Naive thymus-derived CD8-positive, alpha-beta T cell (primary cell): ENCODE data around the gene ALKBH8. TPM values are rescaled to one million over a fixed set of nuclear protein-coding genes. Genes with fewer than 3 reads are reported as not detected.
"Not testable (repeated sequence)": the region's sequence is repeated elsewhere in the genome, so short reads cannot be mapped to it uniquely, and the experiment has no call there.

Source experiments
- ATAC-seq, 2 donors: fragments of 150-1000 bp; cut with Tn5 transposase in 1 of 2; sonication (Bioruptor Pico), chemical (Tn5 transposase) in 1 of 2; 1 replicate in 1 of 2; 2 replicates in 1 of 2; pipeline ENCODE4 v1.10.0; 2021; ENCODE audit warnings: mild to moderate bottlenecking in 2 of 2, moderate library complexity in 2 of 2
- POLR2A ChIA-PET: fragments of 350-600 bp; sonication (Branson Sonifier 250); formaldehyde crosslinking; loops from one replicate; lab custom pipeline; 2021; ENCODE audit warnings: antibody characterized with exemption; lab: Charles Lee
- DNase-seq, 10 donors: peaks; one replicate each; pipeline versions ENCODE4 v3.0.0 to v3.0.0-alpha.2; 2020 to 2022
- H3K27ac Mint-ChIP-seq, 10 donors: one replicate each; pipeline ENCODE4 v1.8.0; 2020 to 2022; ENCODE audit warnings: mild to moderate bottlenecking in 10 of 10, mixed read lengths in 10 of 10, moderate library complexity in 4 of 10, inconsistent platforms in 1 of 10
- H3K27me3 Mint-ChIP-seq, 5 donors: one replicate each; pipeline ENCODE4 v1.8.0; 2021 to 2022; ENCODE audit warnings: mixed read lengths in 5 of 5
- H3K36me3 Mint-ChIP-seq, 3 donors: one replicate each; pipeline ENCODE4 v1.8.0; 2020 to 2022; ENCODE audit warnings: mixed read lengths in 3 of 3, mild to moderate bottlenecking in 2 of 3, inconsistent platforms in 1 of 3
- H3K4me1 Mint-ChIP-seq, 4 donors: one replicate each; pipeline ENCODE4 v1.8.0; 2021 to 2022; ENCODE audit warnings: mixed read lengths in 4 of 4
- H3K4me3 Mint-ChIP-seq, 10 donors: one replicate each; pipeline ENCODE4 v1.8.0; 2020 to 2022; ENCODE audit warnings: mild to moderate bottlenecking in 10 of 10, mixed read lengths in 10 of 10, moderate library complexity in 6 of 10, inconsistent platforms in 1 of 10
- H3K9me3 Mint-ChIP-seq, 9 donors: one replicate each; pipeline ENCODE4 v1.8.0; 2020 to 2022; ENCODE audit warnings: mixed read lengths in 9 of 9, mild to moderate bottlenecking in 3 of 9, inconsistent platforms in 1 of 9, moderate library complexity in 1 of 9
- polyA plus RNA-seq, 3 donors: library from polyadenylated mRNA; unstranded; fragments of 300-500 nt; fragmentation: Illumina TruSeq; gene quantifications; one replicate each; pipeline ENCODE4 v1.2.3, GENCODE V29; 2021
- total RNA-seq, 8 experiments: library from RNA in 2 of 8; stranded (reverse) in 2 of 8; gene quantifications; one replicate each; pipeline ENCODE4 v1.2.3 and lab custom pipeline; 2021 to 2026

The ALKBH8 gene
- total and polyA plus RNA-seq, 5 experiments from 2014 or later = 6.1 to 18.2 (median 11.9) TPM

DNA sequence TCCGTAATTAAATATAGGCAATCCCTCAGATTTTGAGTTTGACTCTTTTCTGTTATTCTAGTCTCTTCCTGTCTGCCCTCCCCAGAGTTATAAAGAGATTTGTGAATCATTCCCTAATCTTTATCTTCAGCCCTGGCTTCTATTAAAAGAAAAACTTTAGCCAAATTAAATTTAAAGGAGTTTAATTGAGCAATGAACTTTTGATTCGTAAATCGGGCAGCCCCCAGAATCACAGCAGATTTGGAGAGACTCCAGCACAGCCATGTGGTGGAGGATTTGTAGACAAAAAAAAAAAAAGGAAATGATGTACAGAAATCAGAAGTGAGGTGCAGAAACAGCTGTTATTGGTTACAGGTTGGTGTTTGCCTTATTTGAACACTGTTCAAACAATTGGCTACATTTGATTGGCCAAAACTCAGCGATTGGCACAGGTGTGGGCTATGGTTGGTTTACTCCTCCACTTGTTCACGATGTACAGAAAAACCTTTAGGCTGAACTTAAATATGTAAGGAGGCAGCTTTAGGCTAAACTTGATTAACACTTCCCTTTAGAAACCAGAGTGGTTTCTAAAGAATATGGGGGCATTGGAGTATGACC is 2.3 kb upstream of the ALKBH8 start:
- H3K36me3 Mint-ChIP-seq = peaks cover 0 to 2% (median 0%) of the 10 kb centered on the region in 3 donors
- peak overlapping the region in 3 of 10 donors; percentile 19 to 46 (median 29) for H3K27ac Mint-ChIP-seq
- peaks cover 0 to 4% (median 0%) of the 10 kb centered on the region in 5 donors for H3K27me3 Mint-ChIP-seq
- ATAC-seq (no peak), DNase-seq (no peak)
- POLR2A ChIA-PET = no interaction called here
- H3K4me3 Mint-ChIP-seq = peak overlapping the region in 3 of 10 donors; percentile 22 to 56 (median 29)
- H3K4me1 Mint-ChIP-seq = peaks cover 25 to 47% (median 39%) of the 10 kb centered on the region in 4 donors
- no peaks in the 10 kb centered on the region for H3K9me3 Mint-ChIP-seq

DNA sequence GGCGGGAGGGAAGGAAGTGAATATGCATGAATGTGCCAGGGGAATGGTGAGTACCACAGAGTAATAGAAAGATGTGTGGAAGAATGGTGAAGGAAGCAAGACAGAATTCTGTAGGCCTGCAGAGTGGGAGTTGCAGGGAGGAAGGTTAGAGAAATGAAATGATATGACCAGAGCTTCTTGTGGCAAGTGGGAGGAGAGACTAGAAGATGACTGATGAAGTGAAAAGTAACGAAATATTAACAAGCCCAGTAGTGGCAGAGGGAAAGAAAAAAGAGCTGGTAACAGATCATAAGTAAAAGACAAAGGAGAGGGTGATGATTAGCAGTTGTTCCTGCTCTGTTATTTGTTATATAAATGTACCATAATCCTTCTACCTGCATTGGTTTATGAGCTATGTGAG is 1.0 kb upstream of the ALKBH8 start:
- peak overlapping the region; percentile 92 to 99 (median 97) for H3K4me3 Mint-ChIP-seq
- peaks cover 27 to 59% (median 47%) of the 10 kb centered on the region in 4 donors for H3K4me1 Mint-ChIP-seq
- H3K9me3 Mint-ChIP-seq = no peaks in the 10 kb centered on the region
- no peak for DNase-seq
- peak overlapping the region; percentile 6 to 97 (median 93) for H3K27ac Mint-ChIP-seq
- no peak for ATAC-seq
- POLR2A ChIA-PET = interaction anchor here (1.4 kb wide), 1 partner anchor 442 kb away, joined by 3 read pairs; the partner anchor contains the start of gene CUL5
- H3K27me3 Mint-ChIP-seq = no peaks in the 10 kb centered on the region
- peaks cover 0 to 12% (median 0%) of the 10 kb centered on the region in 3 donors for H3K36me3 Mint-ChIP-seq

GRCh38 chr11:107565955-107566501 is 493 bp upstream of the ALKBH8 start:
- Mint-ChIP-seq H3K4me1 (peaks cover 27 to 63% (median 49%) of the 10 kb centered on the region in 4 donors), H3K27ac (peak overlapping the region; percentile 6 to 97 (median 94)), H3K4me3 (peak overlapping the region; percentile 92 to 99 (median 97)), H3K36me3 (peaks cover 0 to 16% (median 0%) of the 10 kb centered on the region in 3 donors)
- DNase-seq, ATAC-seq, H3K27me3 Mint-ChIP-seq, H3K9me3 Mint-ChIP-seq: not testable (repeated sequence)
- POLR2A ChIA-PET = interaction anchor here (1.4 to 1.7 kb wide), 2 partner anchors 109 to 443 kb away, joined by 3 to 5 read pairs; partner anchors contain the start of genes CUL5 and CWF19L2

GRCh38 chr11:107564877-107565218 is 687 bp downstream of the ALKBH8 start:
- ATAC-seq (no peak), DNase-seq (peak in 1 of 10 donors; percentile 6)
- Mint-ChIP-seq H3K27ac (peak overlapping the region; percentile 92 to 97 (median 94)), H3K9me3 (no peaks in the 10 kb centered on the region), H3K36me3 (peaks cover 0 to 21% (median 0%) of the 10 kb centered on the region in 3 donors), H3K4me3 (peak overlapping the region; percentile 92 to 99 (median 97)), H3K27me3 (no peaks in the 10 kb centered on the region), H3K4me1 (peaks cover 27 to 66% (median 49%) of the 10 kb centered on the region in 4 donors)
- POLR2A ChIA-PET = interaction anchor here (0.6 to 1.7 kb wide), 3 partner anchors 9 to 552 kb away, joined by 3 to 5 read pairs (median 3); partner anchors contain the start of gene CWF19L2

DNA sequence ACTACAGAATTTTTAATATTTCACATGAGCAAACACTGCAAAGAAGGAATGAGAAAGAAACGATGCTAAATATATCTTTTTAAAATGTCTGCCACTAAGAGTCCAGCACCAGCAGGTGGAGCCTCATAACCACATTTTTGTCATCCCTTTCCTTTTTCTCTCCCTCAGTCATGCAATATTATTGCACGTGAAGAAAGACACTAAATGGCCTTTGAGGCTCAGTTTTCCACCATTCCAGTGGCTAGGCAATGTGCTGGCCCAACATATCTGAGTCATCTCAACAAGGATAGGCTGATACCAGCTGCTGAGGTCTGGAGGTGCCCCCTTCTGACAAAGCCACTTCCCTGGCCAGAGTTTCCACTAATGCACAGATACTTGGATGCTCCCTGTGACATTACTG is 1.8 kb downstream of the ALKBH8 start:
- POLR2A ChIA-PET = no interaction called here
- no peak for ATAC-seq
- H3K36me3 Mint-ChIP-seq = peaks cover 0 to 33% (median 0%) of the 10 kb centered on the region in 3 donors
- no peaks in the 10 kb centered on the region for H3K27me3 Mint-ChIP-seq
- no peaks in the 10 kb centered on the region for H3K9me3 Mint-ChIP-seq
- peaks cover 29 to 66% (median 49%) of the 10 kb centered on the region in 4 donors for H3K4me1 Mint-ChIP-seq
- peak in 8 of 10 donors; percentile 8 to 54 (median 26) for DNase-seq
- H3K27ac Mint-ChIP-seq = peak overlapping the region in 8 of 10 donors; percentile 12 to 77 (median 64)
- peak overlapping the region in 9 of 10 donors; percentile 9 to 98 (median 31) for H3K4me3 Mint-ChIP-seq

DNA sequence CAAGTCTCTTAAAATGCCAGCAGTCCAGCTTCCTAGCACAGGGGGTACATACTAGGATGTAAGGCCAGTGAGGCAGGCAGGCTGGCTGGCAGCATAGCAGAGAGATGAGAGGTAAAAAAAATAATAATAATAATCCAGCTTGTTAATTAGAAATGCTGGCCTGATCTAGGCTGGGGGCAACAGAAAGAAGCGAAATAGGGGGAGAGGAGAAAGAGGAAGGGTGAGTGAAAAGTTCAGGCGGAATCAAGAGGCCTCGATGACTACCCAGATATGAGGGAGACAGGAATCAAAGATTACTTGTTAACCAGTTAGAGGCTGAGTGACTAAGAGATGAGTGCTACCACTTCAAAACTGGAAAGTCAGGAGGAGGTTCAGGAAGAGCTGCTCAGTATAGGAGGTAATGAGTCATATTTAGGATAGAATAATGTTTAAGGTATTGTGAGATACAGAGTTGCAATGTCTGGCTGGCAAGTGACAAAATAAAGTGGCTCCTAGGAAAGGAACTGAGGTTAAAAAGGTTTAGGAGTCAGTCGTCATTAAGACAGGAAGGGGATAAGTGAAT is 2.8 kb downstream of the ALKBH8 start:
- Mint-ChIP-seq H3K4me3 (peak overlapping the region in 1 of 10 donors; percentile 0), H3K27me3 (no peaks in the 10 kb centered on the region), H3K4me1 (peaks cover 29 to 61% (median 49%) of the 10 kb centered on the region in 4 donors), H3K9me3 (no peaks in the 10 kb centered on the region), H3K36me3 (peaks cover 0 to 40% (median 0%) of the 10 kb centered on the region in 3 donors), H3K27ac (peak overlapping the region in 8 of 10 donors; percentile 12 to 76 (median 62))
- ATAC-seq = no peak
- POLR2A ChIA-PET = interaction anchor here (0.7 kb wide), 1 partner anchor 133 kb away, joined by 3 read pairs; no protein-coding TSS in a partner anchor
- no peak for DNase-seq

- Mint-ChIP-seq H3K27me3 (no peaks in the 10 kb centered on the region), H3K4me3 (no peak overlapping the region), H3K4me1 (peaks cover 28 to 53% (median 43%) of the 10 kb centered on the region in 4 donors), H3K27ac (peak overlapping the region in 3 of 10 donors; percentile 19 to 70 (median 53)), H3K9me3 (no peaks in the 10 kb centered on the region), H3K36me3 (peaks cover 0 to 45% (median 0%) of the 10 kb centered on the region in 3 donors)
- DNase-seq (no peak), ATAC-seq (no peak)
- POLR2A ChIA-PET = no interaction called here
Measured at GRCh38 chr11:107561688-107562087, 3.8 kb downstream of the ALKBH8 start.

DNA sequence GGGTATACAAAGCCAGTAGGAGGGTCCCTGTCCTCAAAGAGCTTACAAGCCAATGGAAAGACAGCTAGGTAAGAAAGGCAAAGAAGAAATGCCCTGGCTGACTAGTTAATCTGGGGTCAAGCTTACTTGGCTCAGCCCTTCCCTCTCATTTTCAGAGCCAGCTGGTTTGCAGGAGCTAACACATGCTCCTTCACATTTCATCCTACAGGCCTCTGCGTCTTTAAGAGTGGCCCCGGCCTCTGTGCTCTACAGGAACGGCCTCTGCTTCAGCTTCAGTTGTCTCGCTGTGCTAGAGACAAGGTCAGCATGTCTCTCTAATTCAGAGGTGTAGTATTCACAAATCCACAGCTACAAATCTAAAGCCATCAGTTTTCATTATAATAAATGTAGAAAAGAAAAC is 15.2 kb downstream of the ALKBH8 start:
- Mint-ChIP-seq H3K4me1 (peaks cover 0 to 6% (median 0%) of the 10 kb centered on the region in 4 donors), H3K4me3 (no peak overlapping the region), H3K36me3 (peaks cover 0 to 81% (median 28%) of the 10 kb centered on the region in 3 donors), H3K9me3 (no peaks in the 10 kb centered on the region), H3K27me3 (no peaks in the 10 kb centered on the region), H3K27ac (no peak overlapping the region)
- DNase-seq (no peak), ATAC-seq (no peak)
- POLR2A ChIA-PET = no interaction called here

GRCh38 chr11:107549954-107550285 is 15.6 kb downstream of the ALKBH8 start:
- POLR2A ChIA-PET = no interaction called here
- DNase-seq (no peak), ATAC-seq (no peak)
- Mint-ChIP-seq H3K36me3 (peaks cover 0 to 80% (median 28%) of the 10 kb centered on the region in 3 donors), H3K4me1 (peaks cover 0 to 6% (median 0%) of the 10 kb centered on the region in 4 donors), H3K9me3 (no peaks in the 10 kb centered on the region), H3K27ac (no peak overlapping the region), H3K4me3 (no peak overlapping the region), H3K27me3 (no peaks in the 10 kb centered on the region)

DNA sequence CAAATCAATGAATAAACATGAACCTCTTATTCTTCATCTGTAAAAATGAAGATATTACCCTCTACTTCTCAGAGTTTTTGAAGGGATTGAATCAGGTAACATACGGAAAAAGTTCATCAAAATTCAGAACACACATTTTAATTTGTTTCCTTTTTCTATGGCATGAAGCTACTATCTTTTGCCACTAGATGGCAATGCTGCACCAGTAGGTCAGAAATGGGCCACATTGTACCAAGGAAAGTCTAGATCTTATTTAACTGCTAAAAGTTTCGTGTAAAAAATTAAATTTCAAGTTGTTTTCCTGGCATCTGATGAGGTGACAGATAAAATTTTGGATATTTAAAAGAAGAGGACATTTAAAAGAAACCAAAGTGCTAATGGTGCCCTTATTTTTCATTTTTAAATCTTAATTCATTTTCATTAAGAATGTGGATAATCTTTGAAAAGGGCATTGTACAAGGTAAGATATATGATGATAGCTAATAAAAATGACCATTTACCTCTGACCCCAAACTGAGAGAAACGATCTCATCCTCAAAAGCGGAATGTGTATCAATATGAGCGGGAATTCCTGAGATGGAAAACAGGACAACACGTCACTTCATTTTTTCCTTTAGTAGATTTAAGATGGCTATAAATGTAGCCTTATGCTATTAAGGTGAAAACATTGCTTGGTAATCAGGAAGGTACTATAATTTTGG is 16.1 kb downstream of the ALKBH8 start:
- Mint-ChIP-seq H3K27me3 (no peaks in the 10 kb centered on the region), H3K27ac (no peak overlapping the region), H3K9me3 (no peaks in the 10 kb centered on the region), H3K36me3 (peaks cover 0 to 83% (median 28%) of the 10 kb centered on the region in 3 donors), H3K4me1 (peaks cover 0 to 6% (median 1%) of the 10 kb centered on the region in 4 donors), H3K4me3 (no peak overlapping the region)
- DNase-seq (peak in 7 of 10 donors; percentile 5 to 50 (median 28)), ATAC-seq (peak; percentile 49 to 54)
- POLR2A ChIA-PET = no interaction called here

- POLR2A ChIA-PET = no interaction called here
- peaks cover 0 to 6% (median 2%) of the 10 kb centered on the region in 4 donors for H3K4me1 Mint-ChIP-seq
- no peaks in the 10 kb centered on the region for H3K9me3 Mint-ChIP-seq
- H3K36me3 Mint-ChIP-seq = peaks cover 0 to 83% (median 31%) of the 10 kb centered on the region in 3 donors
- H3K27ac Mint-ChIP-seq = no peak overlapping the region
- H3K27me3 Mint-ChIP-seq = no peaks in the 10 kb centered on the region
- no peak overlapping the region for H3K4me3 Mint-ChIP-seq
- DNase-seq (no peak), ATAC-seq (no peak)
Measured at GRCh38 chr11:107547961-107548360, 17.6 kb downstream of the ALKBH8 start.

DNA sequence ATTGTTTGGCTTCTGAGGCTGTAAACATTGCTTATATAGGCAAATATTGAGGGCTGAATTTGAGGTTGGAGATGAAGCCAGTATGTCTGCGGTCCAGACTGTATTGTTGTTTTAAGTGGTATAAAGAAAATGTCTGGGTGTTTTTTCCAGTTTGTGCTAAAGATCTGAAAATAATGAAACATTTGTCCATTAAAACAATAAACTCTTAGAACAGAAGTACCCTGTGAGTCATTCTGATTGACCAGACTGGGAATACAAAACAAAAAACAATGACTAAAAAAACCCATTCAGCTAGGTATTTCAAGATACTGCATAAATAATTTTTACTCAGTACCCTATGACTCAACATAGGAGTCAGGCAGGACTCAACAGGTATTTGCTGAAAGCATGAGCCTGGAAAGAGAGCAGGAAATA is 20.4 kb downstream of the ALKBH8 start:
- Mint-ChIP-seq H3K27ac (peak overlapping the region in 1 of 10 donors; percentile 67), H3K9me3 (no peaks in the 10 kb centered on the region), H3K36me3 (peaks cover 0 to 82% (median 32%) of the 10 kb centered on the region in 3 donors), H3K4me3 (no peak overlapping the region), H3K4me1 (peaks cover 2 to 16% (median 2%) of the 10 kb centered on the region in 4 donors), H3K27me3 (no peaks in the 10 kb centered on the region)
- ATAC-seq (no peak), DNase-seq (no peak)
- POLR2A ChIA-PET = no interaction called here
